HCT116 (cell line): ENCODE measurements around the gene PTOV1. TPM values are rescaled to one million over a fixed set of nuclear protein-coding genes. Genes with fewer than 3 reads are reported as not detected.
A peak's percentile ranks its signal among the peaks of the same experiment; 100 is the strongest.

ENCODE experiments used
- ATAC-seq: fragments of 200-7000 bp; cut with Tn5 transposase; 2 replicates; pipeline ENCODE4 v1.9.1; 2020; ENCODE audit warnings: mild to moderate bottlenecking, moderate library complexity
- BruUV-seq: library from RNA; stranded (reverse); fragments of 400-500 nt; replicated peaks from 2 replicates; lab custom pipeline; 2021; lab: Mats Ljungman, UMichigan
- CTCF ChIA-PET: fragments of 300-600 bp; sonication (Branson Sonifier 250); formaldehyde crosslinking; loops from one replicate; lab custom pipeline; 2021; ENCODE audit warnings: antibody characterized with exemption; lab: Charles Lee
- POLR2A ChIA-PET: fragments of 300-600, 350-600 bp; sonication (Branson Sonifier 250); formaldehyde crosslinking; loops from one replicate; lab custom pipeline; 2021; ENCODE audit warnings: antibody characterized with exemption; lab: Charles Lee
- RAD21 ChIA-PET, 2 experiments: fragments of 300-600 bp; sonication (Branson Sonifier 250); formaldehyde crosslinking; loops; one replicate each; lab custom pipeline; 2023; ENCODE audit warnings: low total read pairs in 2 of 2; ENCODE audit not compliant: uncharacterized antibody in 2 of 2, unreplicated experiment in 2 of 2, low non-redundant PET in 1 of 2; lab: Charles Lee
- DNase-seq: peaks from one replicate; pipeline ENCODE4 v3.0.0-alpha.2; 2010; ENCODE audit warnings: low read depth, low spot score
- H2AFZ ChIP-seq: fragments of 200-600 bp; shearing (Covaris generic), sonication (generic); 2 replicates; pipeline ENCODE4 v1.6.1; 2017; ENCODE audit warnings: low read depth, mixed run types, mixed read lengths, antibody characterized with exemption, low read length; ENCODE audit not compliant: poor library complexity, severe bottlenecking
- H3K27ac ChIP-seq: 2 replicates; pipeline ENCODE4 v1.5.1; 2012; ENCODE audit warnings: low read depth, low read length
- H3K27me3 ChIP-seq: fragments of 200-600 bp; sonication (generic); 2 replicates; pipeline ENCODE4 v1.6.1; 2016; ENCODE audit warnings: mixed run types, low read length, mixed read lengths; ENCODE audit not compliant: insufficient read depth
- H3K36me3 ChIP-seq, 2 experiments: fragments of 200-500 bp in 1 of 2; fragments of 200-600 bp in 1 of 2; sonication (Bioruptor generic) in 1 of 2; sonication (generic) in 1 of 2; 2 replicates each; pipeline versions ENCODE4 v1.5.1 to v1.6.1; 2014 to 2016; ENCODE audit warnings: low read length in 2 of 2, inconsistent platforms in 1 of 2, mixed read lengths in 1 of 2, mixed run types in 1 of 2; ENCODE audit not compliant: insufficient read depth in 2 of 2, control insufficient read depth in 1 of 2
- H3K4me1 ChIP-seq, 2 experiments: fragments of 200-600 bp in 1 of 2; sonication (generic) in 1 of 2; 2 replicates each; pipeline versions ENCODE4 v1.5.1 to v1.6.1; 2012 to 2017; ENCODE audit warnings: low read length in 2 of 2, inconsistent platforms in 1 of 2, mild to moderate bottlenecking in 1 of 2, mixed read lengths in 1 of 2, mixed run types in 1 of 2, moderate library complexity in 1 of 2; ENCODE audit not compliant: insufficient read depth in 2 of 2, control insufficient read depth in 1 of 2
- H3K4me2 ChIP-seq: fragments of 200-600 bp; sonication (generic); 2 replicates; pipeline ENCODE4 v1.6.1; 2017; ENCODE audit warnings: mixed run types, low read length, mixed read lengths
- H3K4me3 ChIP-seq, 2 experiments: fragments of 200-600 bp in 1 of 2; sonication (generic) in 1 of 2; replicated peaks in 1 of 2; 2 replicates each; pipeline ENCODE4 v1.5.1; 2011 to 2016; ENCODE audit warnings: low read length in 2 of 2, control low read depth in 1 of 2, low read depth in 1 of 2, mild to moderate bottlenecking in 1 of 2, mixed read lengths in 1 of 2, mixed run types in 1 of 2
- H3K79me2 ChIP-seq: fragments of 200-600 bp; sonication (generic); 2 replicates; pipeline ENCODE4 v1.6.1; 2017; ENCODE audit warnings: mild to moderate bottlenecking, mixed run types, low read length, moderate library complexity, mixed read lengths; ENCODE audit not compliant: insufficient read depth
- H3K9ac ChIP-seq: fragments of 200-600 bp; sonication (generic); 2 replicates; pipeline ENCODE4 v1.6.1; 2016; ENCODE audit warnings: low read length, mixed read lengths
- H3K9me2 ChIP-seq: fragments of 200-600 bp; sonication (generic), shearing (Covaris generic); 2 replicates; pipeline ENCODE4 v1.6.1; 2017; ENCODE audit warnings: mixed run types, mild to moderate bottlenecking, moderate library complexity; ENCODE audit not compliant: insufficient read depth
- H3K9me3 ChIP-seq, 2 experiments: fragments of 200-500 bp in 1 of 2; fragments of 200-600 bp in 1 of 2; sonication (Bioruptor generic) in 1 of 2; sonication (generic) in 1 of 2; 2 replicates each; pipeline ENCODE4 v1.6.1; 2014 to 2017; ENCODE audit warnings: low read length in 2 of 2, mixed read lengths in 2 of 2, inconsistent platforms in 1 of 2, low read depth in 1 of 2, mild to moderate bottlenecking in 1 of 2, mixed run types in 1 of 2, moderate library complexity in 1 of 2; ENCODE audit not compliant: control insufficient read depth in 1 of 2, insufficient read depth in 1 of 2
- H4K20me1 ChIP-seq: fragments of 200-600 bp; sonication (generic), shearing (Covaris generic); 2 replicates; pipeline ENCODE4 v1.6.1; 2017; ENCODE audit warnings: mixed run types, mild to moderate bottlenecking, moderate library complexity; ENCODE audit not compliant: insufficient read depth
- CBX3 ChIP-seq: IDR thresholded peaks from 2 replicates; pipeline ENCODE4 v1.6.1; 2012; ENCODE audit warnings: low read depth
- CTCF ChIP-seq, 3 experiments: fragments of 200-600 bp in 1 of 3; sonication (generic) in 1 of 3; IDR thresholded peaks in 2 of 3; conservative IDR thresholded peaks in 1 of 3; 2 replicates each; pipeline ENCODE4 v1.5.1; 2012 to 2017; ENCODE audit warnings: low read depth in 2 of 3, low read length in 2 of 3, antibody characterized with exemption in 1 of 3, borderline replicate concordance in 1 of 3, control low read depth in 1 of 3, mild to moderate bottlenecking in 1 of 3, mixed read lengths in 1 of 3, mixed run types in 1 of 3, moderate library complexity in 1 of 3; ENCODE audit not compliant: insufficient read depth in 1 of 3
- ELF1 ChIP-seq: IDR thresholded peaks from 2 replicates; pipeline ENCODE4 v1.6.1; 2012; ENCODE audit warnings: low read depth, borderline replicate concordance
- EZH2phosphoT487 ChIP-seq: fragments of 200-600 bp; IDR thresholded peaks from 2 replicates; pipeline ENCODE4 v1.6.1; 2018; ENCODE audit warnings: antibody characterized with exemption, borderline replicate concordance
- POLR2A ChIP-seq: IDR thresholded peaks from 2 replicates; pipeline ENCODE4 v1.7.0; 2011; ENCODE audit warnings: borderline replicate concordance; ENCODE audit not compliant: insufficient read depth, insufficient read length; ENCODE audit errors: extremely low read depth
- POLR2AphosphoS5 ChIP-seq: IDR thresholded peaks from 2 replicates; pipeline ENCODE4 v1.6.1; 2011; ENCODE audit warnings: mild to moderate bottlenecking, low read depth, low read length, moderate library complexity
- RAD21 ChIP-seq: IDR thresholded peaks from 2 replicates; pipeline ENCODE4 v1.6.1; 2012; ENCODE audit warnings: low read depth, mild to moderate bottlenecking
- intact Hi-C: fragments of 100-400 bp; cut with micrococcal nuclease; formaldehyde crosslinking; loops from 2 replicates; pipeline ENCODE4 v1.10.0; 2022
- total RNA-seq: library from RNA; stranded (reverse); gene quantifications from one replicate; pipeline ENCODE4 v1.2.1, GENCODE V29; 2021; ENCODE audit not compliant: unreplicated experiment
- TF ChIP-seq, protein P1 (sequence below): IDR thresholded peaks from 2 replicates; pipeline ENCODE4 v1.6.1; 2012

Gene PTOV1
- total RNA-seq, 1 experiment from 2014 or later: 236 TPM

DNA sequence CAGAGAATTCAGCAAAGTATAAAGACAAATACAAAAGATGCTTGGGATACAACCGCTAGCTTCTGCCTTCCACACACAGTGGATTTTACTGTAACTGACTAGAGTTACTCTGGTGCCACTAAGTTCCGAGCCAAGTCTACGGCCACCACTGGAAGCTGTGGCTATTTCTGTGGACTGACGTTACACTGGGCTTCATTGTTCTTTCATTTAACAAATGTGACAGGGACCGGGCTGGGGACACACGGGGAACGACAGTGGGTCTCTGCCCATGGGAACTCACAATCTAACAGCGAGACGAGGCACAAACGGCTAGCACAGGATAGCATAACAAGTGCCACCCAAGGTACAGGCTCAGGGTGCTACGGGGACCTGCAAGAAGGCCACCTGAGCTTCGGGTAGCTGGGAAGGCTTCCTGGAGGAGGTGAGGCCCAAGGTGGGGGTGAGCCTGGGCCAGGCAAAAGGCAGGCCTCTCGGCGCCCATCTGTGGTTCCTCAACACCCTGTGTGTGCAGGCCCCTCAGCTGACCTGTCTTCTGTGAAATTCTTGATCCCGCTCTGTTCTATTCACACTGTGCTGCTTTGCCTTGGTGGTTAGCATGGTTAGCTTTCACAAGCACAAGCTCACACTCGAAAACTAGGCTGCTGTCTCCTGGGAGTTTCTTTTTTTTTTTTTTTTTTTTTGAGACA is 56.1 kb downstream of the PTOV1 start:
- Histone ChIP-seq H2AFZ (no peak overlapping the region), H3K4me2 (no peak overlapping the region), H3K9me2 (no peaks in the 10 kb centered on the region), H3K27me3 (no peaks in the 10 kb centered on the region), H3K4me1 (no peaks in the 10 kb centered on the region), H3K4me3 (no peak overlapping the region), H3K79me2 (peaks cover 29% of the 10 kb centered on the region), H3K9ac (no peak overlapping the region), H4K20me1 (no peaks in the 10 kb centered on the region), H3K36me3 (peaks cover 14 to 32% of the 10 kb centered on the region in 2 experiments; a peak in 3 of 4 replicates), H3K9me3 (no peaks in the 10 kb centered on the region)
- CTCF ChIA-PET: no interaction called here
- no peak for ATAC-seq
- TSS peak; percentile 59 for BruUV-seq
- DNase-seq: no peak
- intact Hi-C loops: no loop called here
- POLR2A ChIA-PET: interaction anchor here (0.7 kb wide), 2 partner anchors 20 to 52 kb away, joined by 3 to 4 read pairs; no protein-coding TSS in a partner anchor
- no peak for TF ChIP-seq CBX3
- no peak for TF ChIP-seq CTCF (IDR thresholded peaks at IDR 0.05 in 2 of 3, conservative IDR thresholded peaks at IDR 0.05 in 1 of 3; ENCODE audit: borderline replicate concordance in 1 of 3, insufficient read depth in 1 of 3, low read depth in 2 of 3, low read length in 2 of 3)
- no peak for TF ChIP-seq POLR2AphosphoS5
- no peak for TF ChIP-seq EZH2phosphoT487
- TF ChIP-seq POLR2A: no peak
- TF ChIP-seq, protein P1, sequence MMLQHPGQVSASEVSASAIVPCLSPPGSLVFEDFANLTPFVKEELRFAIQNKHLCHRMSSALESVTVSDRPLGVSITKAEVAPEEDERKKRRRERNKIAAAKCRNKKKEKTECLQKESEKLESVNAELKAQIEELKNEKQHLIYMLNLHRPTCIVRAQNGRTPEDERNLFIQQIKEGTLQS: no peak
- no peak for TF ChIP-seq RAD21
- no peak for TF ChIP-seq ELF1
- TF ChIP-seq, all 23 proteins: peak for 0
- no peak overlapping the region for H3K27ac ChIP-seq
- RAD21 ChIA-PET: no interaction called here
